ENCODE measurements around the gene FAM53B. TPM values are rescaled to one million over a fixed set of nuclear protein-coding genes. Genes with fewer than 3 reads are reported as not detected.

The FAM53B gene
- total RNA-seq, 1 experiment from 2014 or later = 9.8 TPM

DNA sequence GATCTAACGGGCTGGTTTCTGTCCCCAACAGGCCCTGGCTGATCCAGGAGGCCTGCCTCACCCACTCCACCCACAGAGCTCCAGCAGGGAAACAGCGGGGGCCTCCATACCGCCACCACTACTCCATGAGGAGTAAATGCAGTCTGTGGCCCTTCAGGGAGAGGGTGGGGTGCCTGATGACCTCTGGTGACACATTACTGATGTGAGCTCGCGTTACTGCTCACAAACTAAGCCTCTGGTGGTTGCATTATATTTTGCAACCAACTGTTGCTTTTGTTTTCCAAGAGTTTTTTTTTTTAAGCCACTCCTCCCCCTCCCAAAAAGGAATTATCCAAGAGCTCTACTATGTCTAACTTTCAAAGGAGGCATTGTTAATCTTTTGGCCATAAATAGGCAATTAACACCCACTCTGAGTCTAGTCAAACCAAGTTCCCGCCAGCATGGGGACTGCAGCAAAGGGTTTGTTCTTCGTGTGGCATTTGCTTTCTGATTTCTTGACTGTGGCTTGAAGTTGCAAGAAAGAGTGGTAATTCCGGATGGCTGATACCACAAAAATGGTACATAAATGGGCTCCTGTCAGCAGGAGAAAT, 72.6 kb downstream of the FAM53B start:
- TF ChIP-seq, protein P1, sequence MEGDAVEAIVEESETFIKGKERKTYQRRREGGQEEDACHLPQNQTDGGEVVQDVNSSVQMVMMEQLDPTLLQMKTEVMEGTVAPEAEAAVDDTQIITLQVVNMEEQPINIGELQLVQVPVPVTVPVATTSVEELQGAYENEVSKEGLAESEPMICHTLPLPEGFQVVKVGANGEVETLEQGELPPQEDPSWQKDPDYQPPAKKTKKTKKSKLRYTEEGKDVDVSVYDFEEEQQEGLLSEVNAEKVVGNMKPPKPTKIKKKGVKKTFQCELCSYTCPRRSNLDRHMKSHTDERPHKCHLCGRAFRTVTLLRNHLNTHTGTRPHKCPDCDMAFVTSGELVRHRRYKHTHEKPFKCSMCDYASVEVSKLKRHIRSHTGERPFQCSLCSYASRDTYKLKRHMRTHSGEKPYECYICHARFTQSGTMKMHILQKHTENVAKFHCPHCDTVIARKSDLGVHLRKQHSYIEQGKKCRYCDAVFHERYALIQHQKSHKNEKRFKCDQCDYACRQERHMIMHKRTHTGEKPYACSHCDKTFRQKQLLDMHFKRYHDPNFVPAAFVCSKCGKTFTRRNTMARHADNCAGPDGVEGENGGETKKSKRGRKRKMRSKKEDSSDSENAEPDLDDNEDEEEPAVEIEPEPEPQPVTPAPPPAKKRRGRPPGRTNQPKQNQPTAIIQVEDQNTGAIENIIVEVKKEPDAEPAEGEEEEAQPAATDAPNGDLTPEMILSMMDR (conservative IDR thresholded peaks at IDR 0.05) = peak; percentile 32; the same call in 1 of the 2 replicates
- no peak for TF ChIP-seq EZH2 (IDR thresholded peaks at IDR 0.05; ENCODE audit: low read depth)
- H3K27ac ChIP-seq = no peak overlapping the region
- no peaks in the 10 kb centered on the region for H3K9me3 ChIP-seq (ENCODE audit: insufficient read depth, low read depth)
- ChIA-PET POLR2A (ENCODE audit: unreplicated experiment) (interaction anchor here (0.6 kb wide), 1 partner anchor 1391 kb away, joined by 3 read pairs; no protein-coding TSS in a partner anchor), CTCF (interaction anchor here (0.6 kb wide), 2 partner anchors 374 to 677 kb away, joined by 3 read pairs; no protein-coding TSS in a partner anchor)
- no peak overlapping the region for H3K4me2 ChIP-seq
- H4K20me1 ChIP-seq (ENCODE audit: insufficient read depth) = no peaks in the 10 kb centered on the region
- intact Hi-C loops (cut with micrococcal nuclease; ENCODE audit: unreplicated experiment) = no loop called here
- H3K9me2 ChIP-seq (ENCODE audit: insufficient read depth) = no peaks in the 10 kb centered on the region
- H2AFZ ChIP-seq = no peak overlapping the region
- H3K4me1 ChIP-seq (replicated peaks; ENCODE audit: insufficient read depth) = peaks cover 5% of the 10 kb centered on the region; the same call in 1 of the 2 replicates
- no peak overlapping the region for H3K4me3 ChIP-seq
- no peaks in the 10 kb centered on the region for H3K36me3 ChIP-seq (ENCODE audit: low read depth)
- no peaks in the 10 kb centered on the region for H3F3A ChIP-seq (ENCODE audit: insufficient read depth, low read depth)
- no TSS peak for BruUV-seq (replicated peaks)
- peak; percentile 42 for DNase-seq
- H3K79me2 ChIP-seq (ENCODE audit: low read depth) = no peaks in the 10 kb centered on the region
- H3K27me3 ChIP-seq (ENCODE audit: insufficient read depth, low read depth) = no peaks in the 10 kb centered on the region

DNA sequence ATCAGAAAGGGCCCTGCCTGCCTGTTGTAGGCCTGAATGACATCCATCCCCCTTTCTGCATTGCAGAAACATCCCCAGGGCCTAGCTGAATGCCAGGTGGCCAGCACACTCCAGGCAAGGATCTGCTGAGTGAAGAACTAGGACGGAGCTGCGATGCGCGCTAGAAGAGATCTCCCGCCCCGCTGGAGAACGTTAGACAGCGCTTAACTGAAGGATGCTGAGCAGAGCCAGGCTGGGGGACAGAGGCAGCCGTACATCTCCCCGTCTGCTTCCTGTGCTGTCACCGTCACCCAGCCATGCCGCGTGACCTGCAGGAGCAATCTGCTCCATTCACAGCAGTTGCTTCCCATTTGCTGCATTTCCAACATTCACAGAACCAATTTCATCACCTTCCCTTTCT, 73.3 kb downstream of the FAM53B start:
- H3K36me3 ChIP-seq (ENCODE audit: low read depth) = no peaks in the 10 kb centered on the region
- no peaks in the 10 kb centered on the region for H3F3A ChIP-seq (ENCODE audit: insufficient read depth, low read depth)
- no peak overlapping the region for H3K4me2 ChIP-seq
- H2AFZ ChIP-seq = no peak overlapping the region
- ChIA-PET CTCF (no interaction called here), POLR2A (ENCODE audit: unreplicated experiment) (interaction anchor here (0.6 kb wide), 1 partner anchor 1392 kb away, joined by 3 read pairs; no protein-coding TSS in a partner anchor)
- no peak for TF ChIP-seq EZH2 (IDR thresholded peaks at IDR 0.05; ENCODE audit: low read depth)
- TF ChIP-seq, protein P1 (conservative IDR thresholded peaks at IDR 0.05) = no peak
- H3K4me1 ChIP-seq (replicated peaks; ENCODE audit: insufficient read depth) = peaks cover 5% of the 10 kb centered on the region; the same call in 1 of the 2 replicates
- H3K27me3 ChIP-seq (ENCODE audit: insufficient read depth, low read depth) = no peaks in the 10 kb centered on the region
- H3K9me3 ChIP-seq (ENCODE audit: insufficient read depth, low read depth) = no peaks in the 10 kb centered on the region
- BruUV-seq (replicated peaks) = no TSS peak
- intact Hi-C loops (cut with micrococcal nuclease; ENCODE audit: unreplicated experiment) = no loop called here
- DNase-seq = no peak
- no peaks in the 10 kb centered on the region for H3K9me2 ChIP-seq (ENCODE audit: insufficient read depth)
- no peaks in the 10 kb centered on the region for H3K79me2 ChIP-seq (ENCODE audit: low read depth)
- H3K27ac ChIP-seq = no peak overlapping the region
- no peak overlapping the region for H3K4me3 ChIP-seq
- H4K20me1 ChIP-seq (ENCODE audit: insufficient read depth) = no peaks in the 10 kb centered on the region

DNA sequence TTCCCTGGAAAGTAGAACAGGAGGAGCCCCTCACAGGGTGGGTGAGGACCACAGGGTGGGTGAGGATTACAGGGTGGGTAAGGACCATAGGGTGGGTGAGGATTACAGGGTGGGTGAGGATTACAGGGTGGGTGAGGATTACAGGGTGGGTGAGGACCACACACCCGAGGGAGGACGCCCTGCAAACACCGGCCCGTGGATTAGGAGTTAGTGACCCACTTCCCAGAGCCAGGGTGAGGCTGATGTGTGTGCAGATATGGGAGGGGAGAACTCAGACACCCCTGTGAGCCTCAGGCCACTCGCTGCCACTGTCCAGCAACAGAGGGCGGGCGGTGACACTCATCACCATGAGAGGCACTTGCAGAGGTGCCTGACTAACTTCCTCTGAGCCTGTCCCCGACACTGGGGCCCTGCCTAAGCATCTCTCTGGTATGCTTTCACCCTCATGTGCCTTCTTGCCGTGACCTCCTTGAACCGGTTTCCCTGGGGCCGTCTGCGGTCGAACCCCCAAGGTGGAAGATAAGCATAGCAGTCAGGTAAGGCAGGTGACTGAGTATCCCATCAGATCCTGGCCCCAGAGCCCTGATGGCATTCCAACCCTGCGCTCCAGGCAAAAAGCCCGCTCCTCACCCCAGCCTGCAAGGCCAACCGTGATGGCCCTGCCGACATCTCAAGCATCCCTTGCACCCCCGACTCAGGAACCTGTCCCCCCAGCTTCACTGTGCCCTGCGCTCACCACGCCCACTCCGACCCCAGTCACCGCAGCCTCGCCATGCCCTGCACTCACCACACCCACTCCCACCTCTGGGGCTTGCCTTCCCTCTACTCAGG, 74.1 kb downstream of the FAM53B start:
- Histone ChIP-seq H3K27ac (no peak overlapping the region), H3K4me3 (no peak overlapping the region), H4K20me1 (ENCODE audit: insufficient read depth) (no peaks in the 10 kb centered on the region), H2AFZ (no peak overlapping the region), H3K4me1 (replicated peaks; ENCODE audit: insufficient read depth) (peaks cover 5% of the 10 kb centered on the region; the same call in 1 of the 2 replicates), H3K4me2 (no peak overlapping the region), H3K79me2 (ENCODE audit: low read depth) (no peaks in the 10 kb centered on the region), H3K9me3 (ENCODE audit: insufficient read depth, low read depth) (no peaks in the 10 kb centered on the region), H3K27me3 (ENCODE audit: insufficient read depth, low read depth) (no peaks in the 10 kb centered on the region), H3K9me2 (ENCODE audit: insufficient read depth) (no peaks in the 10 kb centered on the region), H3K36me3 (ENCODE audit: low read depth) (no peaks in the 10 kb centered on the region), H3F3A (ENCODE audit: insufficient read depth, low read depth) (no peaks in the 10 kb centered on the region)
- BruUV-seq (replicated peaks) = no TSS peak
- no peak for DNase-seq
- CTCF ChIA-PET = no interaction called here
- TF ChIP-seq EZH2 (IDR thresholded peaks at IDR 0.05; ENCODE audit: low read depth) = no peak
- TF ChIP-seq, protein P1 (conservative IDR thresholded peaks at IDR 0.05) = no peak
- POLR2A ChIA-PET (ENCODE audit: unreplicated experiment) = no interaction called here
- intact Hi-C loops (cut with micrococcal nuclease; ENCODE audit: unreplicated experiment) = no loop called here
